HG02571 (cell line): ENCODE results near the gene CHID1.

Experiments
- ATAC-seq: cut with Tn5 transposase; IDR thresholded peaks from one replicate; pipeline ENCODE4 v1.9.1; 2021; ENCODE audit warnings: mild to moderate bottlenecking, moderate library complexity; ENCODE audit not compliant: unreplicated experiment

Gene CHID1

DNA sequence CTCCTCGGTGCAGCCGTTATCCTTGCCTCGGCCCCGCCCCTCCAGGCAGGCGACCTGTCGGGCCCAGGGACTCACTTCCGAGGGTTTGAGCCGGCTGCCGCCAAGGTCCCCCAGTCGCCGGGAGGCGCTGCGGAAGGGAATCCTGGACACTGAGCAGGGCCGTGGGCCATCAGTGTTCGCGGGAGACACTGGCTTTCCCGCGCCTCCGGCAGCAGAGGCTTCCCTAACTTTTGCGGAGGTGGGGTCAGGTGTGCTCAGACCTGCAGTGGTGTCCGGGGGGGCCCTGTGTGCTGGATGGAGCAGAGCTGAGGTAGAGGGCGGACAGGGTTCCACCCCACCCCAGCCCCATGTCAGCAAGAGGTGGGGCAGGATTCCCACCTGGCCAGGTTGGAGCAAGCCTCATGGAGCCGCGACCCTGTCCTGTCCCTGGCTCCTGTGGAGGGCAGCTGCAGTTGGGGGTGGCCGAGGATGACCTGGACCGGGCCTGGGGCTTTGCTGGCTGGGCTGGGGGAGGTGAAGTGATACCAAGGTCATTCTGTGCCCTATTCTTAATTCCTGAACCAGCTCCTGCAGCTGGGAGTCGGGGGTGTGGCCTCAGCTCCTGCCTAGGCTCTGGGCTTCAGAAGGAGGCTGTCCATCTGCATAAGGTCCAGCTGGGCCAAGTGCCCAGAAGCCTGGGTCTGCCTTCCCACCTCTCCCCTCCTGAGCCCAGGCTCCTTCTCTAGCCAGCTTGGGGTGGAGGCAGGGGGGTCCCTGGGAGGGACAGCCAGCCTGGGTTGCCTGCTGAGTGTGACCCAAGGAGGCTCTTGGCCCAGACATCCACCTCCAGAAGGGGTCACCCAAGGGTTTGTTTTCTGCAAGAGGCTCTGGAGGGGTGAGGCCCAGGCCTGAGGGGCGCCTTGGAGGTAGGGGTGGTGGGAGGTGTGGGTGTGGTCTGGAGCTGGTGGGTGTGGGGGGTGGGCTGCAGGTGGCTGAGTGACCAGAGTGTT, 59.5 kb downstream of the CHID1 start:
- no peak for ATAC-seq

DNA sequence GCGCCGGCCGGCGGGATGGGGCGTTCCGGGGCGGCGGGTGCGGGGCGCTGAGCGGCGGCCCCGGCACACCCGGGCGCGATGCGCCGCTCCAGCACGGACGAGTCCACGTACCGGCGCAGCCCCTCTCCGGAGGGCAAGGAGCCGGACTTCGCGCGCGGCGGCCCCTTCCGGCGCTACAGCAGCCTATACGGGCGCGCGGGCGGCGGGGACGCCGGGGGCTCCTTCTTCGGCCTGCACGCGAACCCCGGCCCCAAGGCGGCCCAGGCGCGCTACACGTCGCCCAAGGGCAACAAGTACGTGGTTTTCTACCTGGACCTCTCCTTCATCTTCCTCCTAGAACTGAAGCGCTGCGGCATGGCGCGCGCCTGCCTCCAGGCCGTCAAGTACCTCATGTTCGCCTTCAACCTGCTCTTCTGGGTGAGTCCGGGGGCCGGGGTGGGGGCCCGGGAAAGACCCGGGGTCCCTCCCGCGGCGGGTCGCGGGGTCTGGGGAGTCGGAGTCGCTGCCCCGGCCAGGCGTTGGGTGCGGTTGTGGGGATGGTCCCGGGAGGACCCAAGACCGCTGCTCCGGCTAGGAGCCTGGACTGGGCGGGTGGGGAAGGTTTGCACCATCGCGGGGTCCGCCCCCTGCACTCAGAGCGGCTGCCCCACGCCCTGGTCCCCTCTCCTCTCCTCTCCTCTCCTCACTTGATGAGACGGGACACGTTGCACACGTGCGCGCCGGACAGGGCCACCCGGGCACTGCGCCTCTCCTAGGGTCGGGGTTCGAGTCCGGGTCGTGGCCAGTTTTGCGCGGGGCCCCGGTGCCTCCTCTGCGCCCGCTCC, 60.4 kb downstream of the CHID1 start:
- ATAC-seq: no peak

DNA sequence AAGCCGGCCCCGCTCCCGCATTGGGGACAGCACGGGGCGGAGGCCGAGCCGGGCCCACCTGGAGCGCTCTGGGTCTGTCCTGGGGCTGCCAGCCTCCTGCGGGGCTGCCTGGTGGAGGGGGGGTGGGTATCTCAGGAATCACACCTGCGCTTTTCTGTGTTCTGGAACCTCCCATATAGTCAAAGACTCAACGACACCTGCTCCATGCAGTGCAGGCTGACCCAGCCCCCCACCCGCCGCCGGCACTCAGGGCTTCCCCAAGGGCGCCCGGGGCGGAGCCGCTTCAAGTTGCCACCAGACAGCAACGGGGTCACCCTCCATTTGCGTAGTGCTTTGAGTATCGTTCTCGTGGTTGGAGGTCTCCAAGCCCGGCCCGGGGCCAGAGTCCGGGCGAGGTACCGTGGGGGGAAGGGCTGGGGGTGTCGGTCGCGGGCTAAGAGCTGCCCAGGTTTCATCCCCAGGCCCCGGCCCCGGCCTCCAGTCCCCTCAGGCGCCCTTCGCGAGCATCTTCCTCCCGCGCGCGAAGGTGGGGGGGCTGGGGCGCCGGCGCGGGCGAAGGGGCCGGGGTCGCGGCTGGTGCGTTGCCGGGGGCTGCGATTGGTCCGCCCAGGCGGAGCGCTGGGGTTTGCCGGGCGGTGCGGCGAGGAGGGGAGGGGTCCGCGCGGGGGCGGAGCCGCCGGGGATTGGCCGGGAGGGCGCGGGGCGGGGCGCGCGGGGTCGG, 61.3 kb downstream of the CHID1 start:
- no peak for ATAC-seq

DNA sequence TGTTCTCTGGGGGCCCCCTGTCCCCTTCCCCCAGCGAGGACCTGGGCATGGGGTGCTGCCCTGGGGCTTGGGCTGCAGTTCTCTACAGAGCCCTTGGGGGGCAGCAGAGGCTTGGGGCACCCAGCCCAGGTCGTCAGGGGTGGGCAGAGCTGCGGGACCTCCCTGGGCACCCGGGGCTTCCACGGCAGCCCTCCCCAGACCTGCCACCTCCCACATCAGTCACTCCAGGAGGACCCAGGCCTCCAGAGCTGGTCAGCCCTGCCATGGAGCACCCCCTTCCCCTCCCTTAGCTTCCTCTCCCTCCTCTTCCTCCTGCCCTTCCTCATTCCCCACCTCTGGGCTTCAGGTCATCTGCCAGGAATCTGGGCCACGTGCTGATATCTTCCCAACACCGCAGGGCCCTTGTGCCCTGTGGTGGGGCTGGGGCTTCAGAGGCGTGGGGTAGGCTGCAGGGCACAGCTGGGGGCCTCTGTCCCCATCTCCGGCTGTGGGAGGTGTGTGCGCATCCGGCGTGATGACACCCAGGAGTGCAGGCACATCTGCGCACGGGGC, 62.2 kb downstream of the CHID1 start:
- ATAC-seq: no peak

DNA sequence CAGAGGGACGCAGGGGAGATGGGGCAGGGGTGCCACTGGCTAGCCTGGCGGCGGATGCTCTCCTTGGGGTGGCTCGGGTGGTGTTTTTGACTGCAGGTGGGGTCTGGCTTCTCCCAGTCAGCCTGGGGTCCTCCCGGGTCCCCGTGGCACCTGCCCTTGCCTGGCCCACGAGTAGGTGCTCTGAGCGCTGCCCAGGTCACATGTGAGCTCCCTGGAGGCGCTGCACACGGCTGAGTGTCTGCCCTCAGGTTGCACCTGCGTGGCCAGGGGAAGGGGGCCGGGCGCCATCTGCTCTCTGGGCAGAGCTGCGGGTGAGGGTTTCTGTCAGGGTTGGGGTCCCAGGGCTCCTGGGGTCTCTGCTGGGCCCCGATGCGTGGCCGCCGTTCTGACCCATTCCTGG, 62.7 kb downstream of the CHID1 start:
- ATAC-seq: no peak

DNA sequence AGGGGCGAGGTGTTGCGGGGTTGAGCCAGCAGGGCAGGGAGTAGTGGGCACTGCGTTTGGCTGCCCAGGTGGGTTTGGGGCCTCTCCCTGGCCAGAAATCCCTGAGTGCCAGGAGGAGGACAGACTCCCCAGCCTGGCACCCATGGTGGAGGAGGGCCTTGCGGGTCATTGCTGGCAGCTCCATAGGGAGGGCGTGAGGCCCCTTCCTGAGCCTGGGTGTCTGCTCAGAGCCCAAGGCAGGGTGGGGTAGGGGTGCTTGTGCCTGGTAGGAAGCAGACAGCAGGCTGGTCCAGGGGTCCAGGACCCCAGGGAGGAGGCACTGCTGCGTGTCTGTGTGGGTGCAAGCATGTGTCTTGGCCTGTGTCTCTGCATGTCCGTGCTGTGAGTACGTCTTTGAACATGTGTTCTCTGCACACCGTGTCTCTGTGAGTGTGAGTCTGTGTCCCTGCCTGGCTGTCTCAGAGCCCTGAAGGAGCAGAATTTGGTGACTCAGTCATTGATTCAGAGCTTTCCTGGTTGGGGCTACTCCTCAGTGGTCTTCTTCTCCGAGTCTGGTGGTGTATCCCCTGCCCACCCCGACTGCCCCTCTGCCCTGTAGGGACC, 64.0 kb downstream of the CHID1 start:
- no peak for ATAC-seq

DNA sequence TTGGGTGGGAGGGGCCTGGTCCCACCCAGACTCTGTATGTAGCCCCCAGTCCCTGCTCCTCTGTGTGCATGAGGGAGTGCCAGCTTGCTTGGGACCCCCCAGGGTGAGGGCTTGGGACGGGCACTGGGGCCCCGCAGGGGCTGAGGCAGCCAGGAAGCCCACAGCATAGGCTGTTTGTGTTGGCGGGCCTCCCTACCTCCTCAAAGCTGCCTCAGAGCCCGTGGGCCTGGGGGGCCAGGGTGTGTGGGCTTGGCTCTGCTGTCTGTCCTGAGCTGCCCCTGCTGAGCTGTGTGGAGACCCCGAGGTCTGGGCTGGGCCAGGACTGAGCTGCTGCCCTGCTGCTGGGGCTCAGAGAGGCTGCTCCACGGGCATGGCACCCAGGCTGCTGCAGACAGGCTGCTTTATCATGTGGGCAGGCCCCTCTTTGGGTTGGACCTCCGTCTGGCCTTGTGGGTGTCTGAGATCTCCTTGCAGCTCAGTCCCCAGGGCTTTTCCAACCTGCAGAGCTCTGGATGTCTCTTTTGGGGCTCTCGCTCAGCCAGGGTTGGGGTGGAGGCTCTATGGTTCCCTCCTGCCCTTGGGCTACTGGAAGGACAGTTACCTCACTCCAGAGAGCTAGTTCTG, 64.6 kb downstream of the CHID1 start:
- no peak for ATAC-seq

DNA sequence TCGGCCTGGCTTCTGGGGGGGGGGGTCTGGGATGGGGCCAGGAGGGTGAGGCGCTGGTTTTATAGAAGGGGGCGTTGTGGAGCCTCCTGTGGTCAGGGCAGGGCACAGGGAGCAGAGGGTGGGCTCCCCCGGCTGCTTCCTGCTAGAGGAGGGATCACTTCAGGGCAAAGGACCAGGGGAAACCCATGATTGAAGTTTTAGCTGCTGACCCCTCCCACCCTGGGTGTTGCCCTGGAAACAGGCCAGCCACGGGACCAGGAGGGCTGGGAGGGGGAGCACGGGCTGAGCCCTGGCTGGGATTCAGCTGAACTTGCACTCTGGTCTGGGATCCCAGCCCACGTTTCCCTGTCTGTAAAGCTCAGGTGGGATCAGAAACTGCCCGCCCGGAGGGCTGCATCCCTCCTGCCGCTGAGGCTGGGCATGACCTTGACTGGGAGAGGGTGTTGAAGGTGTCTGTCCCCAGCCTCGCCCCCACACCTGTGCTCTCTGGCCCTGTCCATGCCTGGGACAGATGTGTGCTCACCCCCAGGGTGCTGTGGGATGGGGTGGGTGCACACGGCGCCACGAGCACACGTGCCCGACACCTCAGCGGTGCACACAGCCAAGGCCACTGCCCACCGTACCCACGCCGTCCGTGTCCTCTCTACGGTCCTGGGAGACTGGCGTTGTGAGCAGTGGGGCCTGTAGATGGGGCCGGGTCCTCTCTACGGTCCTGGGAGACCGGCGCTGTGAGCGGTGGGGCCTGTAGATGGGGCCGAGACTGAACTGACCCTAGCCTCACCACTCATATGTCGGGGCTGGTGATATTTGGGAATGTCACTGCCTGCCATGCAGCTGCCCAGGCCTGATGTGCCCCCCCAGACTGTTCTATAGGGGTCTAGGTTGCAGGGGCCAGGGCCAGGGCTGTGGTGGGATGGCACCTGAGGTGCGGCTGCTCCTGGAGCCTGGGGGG, 65.6 kb downstream of the CHID1 start:
- ATAC-seq: no peak

DNA sequence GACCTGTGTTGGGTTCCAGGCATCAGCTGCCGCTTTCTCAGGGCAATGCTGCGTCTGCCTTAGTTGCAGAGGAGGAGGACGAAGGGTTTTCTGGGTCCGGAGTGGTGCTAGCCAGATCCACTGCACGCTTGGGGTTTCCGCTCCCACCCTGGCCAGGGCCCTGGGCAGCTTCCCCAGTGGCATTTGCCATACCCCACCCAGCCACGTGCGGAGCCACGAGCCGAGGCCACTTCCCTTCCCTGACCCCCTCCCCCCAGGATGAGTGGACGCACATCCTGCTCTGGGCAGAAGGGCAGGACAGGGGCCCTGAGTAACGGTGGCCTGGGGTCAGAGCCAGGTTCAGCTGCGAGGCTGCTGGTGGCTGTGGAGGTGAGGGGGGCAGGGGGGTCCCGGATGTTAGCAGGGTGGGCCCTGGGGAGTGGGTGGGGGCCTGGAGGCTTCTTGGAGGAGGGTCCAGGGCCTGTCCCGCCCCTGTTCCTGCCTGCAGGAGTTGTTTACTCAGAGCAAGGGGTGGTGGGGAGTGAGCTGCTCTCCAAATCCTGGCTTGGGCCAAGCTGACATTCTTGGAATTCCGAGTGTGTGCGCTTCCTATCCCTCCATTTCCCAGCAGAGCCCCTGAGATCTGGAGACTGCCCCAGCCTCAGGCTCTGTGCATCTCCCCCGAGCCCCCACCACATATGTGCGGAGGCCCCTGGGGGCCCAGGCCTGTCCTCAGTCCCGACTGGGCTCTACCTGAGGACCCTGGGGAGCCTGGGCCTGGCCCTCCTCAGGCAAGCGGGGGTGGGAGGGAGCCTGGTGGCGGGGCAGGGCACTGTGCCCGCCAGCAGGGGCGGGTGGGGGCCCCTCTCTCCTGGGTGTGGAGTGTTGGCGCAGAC, 66.6 kb downstream of the CHID1 start:
- ATAC-seq: no peak

DNA sequence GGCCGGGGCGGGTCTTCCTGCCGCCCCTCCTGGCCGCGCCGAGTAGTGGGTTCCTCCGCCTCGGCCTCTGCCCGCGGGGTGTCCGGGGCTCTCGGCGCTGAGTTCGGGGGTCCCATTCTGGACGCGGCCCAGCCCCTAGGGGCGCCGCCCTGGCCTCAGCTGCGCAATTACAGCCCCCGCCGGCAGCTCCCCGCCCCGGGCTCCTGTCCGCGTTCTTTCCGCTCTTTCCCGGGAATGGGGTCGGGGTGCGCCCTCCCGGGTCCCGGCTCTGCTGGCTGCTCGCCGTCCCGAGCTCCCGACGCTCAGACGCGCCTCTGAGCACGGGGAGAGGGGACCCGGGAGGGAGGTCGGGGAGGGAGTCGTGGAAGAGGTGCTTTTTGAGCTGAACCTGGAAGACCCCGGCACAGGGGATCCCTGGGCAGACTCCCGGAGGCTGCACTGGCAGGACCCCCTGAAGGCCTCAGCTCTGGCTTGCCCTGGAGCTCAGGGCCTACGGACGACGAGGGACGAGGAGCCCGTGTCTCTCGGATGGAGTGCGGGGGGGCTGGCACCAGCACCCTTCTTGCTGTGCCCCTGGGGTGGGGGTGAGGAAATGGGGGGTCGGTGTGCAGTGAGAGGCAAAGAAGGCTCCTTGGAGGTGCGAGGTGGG, 67.4 kb downstream of the CHID1 start:
- ATAC-seq: peak; percentile 5

DNA sequence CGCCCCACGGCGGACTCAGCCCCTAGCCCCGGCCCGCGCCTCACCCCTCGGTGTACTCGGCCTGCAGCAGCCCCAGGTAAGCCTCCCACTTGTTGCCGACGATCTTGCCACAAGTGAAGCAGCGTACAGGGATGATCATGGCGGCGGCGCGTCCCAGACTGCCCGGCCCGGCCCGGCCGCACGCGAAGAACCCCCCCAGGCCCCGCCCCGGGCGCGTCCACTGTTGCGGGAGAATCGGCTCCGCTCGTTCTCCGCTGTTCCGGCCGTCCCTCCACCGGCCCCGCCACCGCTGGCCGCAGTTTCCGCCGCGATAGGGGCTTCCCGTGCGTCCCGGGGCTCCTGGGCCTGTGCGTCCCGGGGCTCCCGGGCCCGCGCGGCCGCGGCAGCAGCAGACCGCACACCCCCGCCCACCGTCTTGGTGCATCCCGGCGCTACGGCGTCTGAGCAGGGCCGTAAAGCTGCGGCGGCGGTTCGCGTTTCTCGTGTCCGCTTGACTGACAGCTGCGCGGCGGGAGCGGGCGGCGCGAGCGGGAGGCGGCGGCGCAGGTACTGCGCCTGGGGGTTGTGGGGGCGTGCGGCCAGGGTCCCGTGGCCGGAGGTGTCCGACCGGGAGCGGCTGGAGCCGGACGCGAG, 68.1 kb downstream of the CHID1 start, which contains the start of the genes POLR2L and TSPAN4:
POLR2L (minus strand) TSS at position 160 of the 633 bp plus-strand sequence; CDS start at position 139, 21 bp downstream.
TSPAN4 (plus strand) TSS at position 483 of the 633 bp plus-strand sequence. CDS start 7,453 bp downstream, outside the sequence.
- peak; percentile 44 for ATAC-seq

DNA sequence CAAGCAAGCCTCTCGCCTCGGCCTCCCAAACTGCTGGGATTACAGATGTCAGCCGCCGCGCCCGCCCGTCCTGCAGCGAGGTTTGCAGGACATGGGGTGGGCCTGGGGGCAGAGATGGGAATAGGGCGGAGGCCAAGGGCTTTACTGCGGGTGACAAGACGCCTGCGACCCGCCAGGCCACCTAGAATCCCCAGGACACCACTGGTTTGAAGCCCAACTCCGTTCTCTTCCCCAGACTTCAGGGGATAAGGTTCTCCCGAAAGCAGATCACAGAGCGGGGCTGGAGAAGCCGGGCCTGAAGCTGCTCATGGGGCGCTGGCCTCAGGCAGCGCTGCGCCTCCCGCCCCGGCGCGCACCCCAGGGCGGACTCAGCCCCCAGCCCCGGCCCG, 68.6 kb downstream of the CHID1 start:
- no peak for ATAC-seq

DNA sequence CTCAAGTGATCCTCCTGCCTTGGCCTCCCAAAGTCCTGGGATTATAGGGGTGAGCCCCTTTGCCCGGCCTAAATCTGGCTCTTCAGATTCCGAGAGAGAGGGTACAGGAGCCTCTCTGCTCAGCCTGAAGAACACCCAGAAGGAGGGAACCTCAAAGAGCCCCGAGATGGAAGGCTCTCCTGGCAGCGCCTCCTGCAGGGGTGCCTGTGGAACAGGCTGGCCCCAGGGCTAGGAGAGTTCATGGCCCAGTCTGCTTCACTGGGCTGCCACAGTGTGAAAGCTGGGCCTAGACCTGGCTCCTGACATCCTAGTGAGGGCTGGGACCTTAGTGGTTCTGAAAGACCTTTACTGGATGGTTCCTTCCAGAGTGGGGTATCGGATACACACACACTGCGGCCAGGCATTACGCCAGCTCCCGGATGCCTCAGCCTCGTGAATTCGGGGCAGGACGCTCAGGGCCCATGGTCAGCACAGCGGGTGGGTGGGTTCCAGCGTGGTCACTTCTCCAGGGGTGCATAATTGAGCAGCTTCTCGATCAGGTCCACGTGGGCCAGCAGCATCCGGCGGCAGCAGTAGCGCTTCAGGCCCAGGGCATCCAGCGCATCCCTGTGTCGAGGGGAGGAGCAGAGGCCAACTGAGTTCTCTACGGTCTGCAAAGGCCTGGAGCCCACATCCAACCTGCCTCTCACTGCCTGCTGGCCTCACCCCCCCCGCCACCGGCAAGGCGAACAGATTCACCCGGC, 70.6 kb downstream of the CHID1 start:
- no peak for ATAC-seq

DNA sequence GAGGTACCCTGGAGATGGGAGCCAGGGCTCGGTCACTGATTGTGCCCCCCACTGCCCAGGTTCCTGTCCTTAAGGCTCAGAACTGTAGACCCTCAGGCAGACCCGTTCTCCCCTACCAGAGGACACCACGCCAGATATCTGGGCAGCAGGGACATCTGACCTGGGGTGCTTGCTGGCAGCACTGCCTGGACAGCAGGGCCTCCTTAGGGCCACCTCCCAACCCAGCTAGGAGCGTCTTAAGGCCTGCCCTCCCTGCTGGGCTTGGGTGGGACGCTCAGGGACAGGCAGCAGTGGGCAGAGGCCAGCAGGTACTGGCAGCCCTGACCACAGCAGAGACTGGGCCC, 71.4 kb downstream of the CHID1 start:
- ATAC-seq: no peak

DNA sequence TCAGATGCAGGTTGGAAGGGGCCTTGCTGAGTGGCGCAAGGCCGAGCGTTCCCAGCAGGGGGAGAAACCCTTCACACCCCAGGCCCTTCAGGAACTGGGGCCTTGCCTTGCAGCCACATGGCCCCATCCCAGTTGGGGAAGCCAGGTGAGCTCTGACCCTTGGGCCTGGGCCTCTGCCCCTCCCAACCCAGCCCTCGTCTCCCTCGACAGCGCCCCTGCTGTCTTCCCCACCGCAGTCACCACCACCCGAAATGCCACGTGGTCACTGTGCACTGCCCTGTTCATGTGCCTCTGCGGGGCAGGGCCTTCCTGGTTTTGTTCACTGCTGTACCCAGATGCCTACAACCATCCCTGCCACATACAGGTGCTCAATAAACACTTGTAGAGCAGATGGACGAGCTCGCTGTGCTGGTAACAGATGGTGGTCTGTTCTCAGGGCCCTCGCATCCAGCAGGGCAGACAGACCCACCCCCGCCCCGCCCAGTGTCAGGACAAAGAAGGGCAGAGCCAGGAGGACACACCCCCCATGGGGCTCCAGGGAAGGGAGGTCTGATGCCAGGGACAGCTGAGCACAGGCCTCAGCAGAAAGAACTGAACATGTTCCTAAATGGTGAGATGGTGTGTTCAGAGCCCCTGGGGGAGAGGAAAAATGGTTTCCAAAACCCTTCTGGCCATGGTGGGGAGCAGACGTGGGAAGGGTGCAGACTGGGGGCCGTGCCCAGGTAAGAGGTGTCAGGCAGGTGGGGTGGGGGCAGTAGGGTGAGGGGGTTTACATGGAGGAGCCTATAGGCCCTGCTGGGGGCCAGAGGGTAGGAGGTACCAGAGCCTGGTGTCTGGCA, 72.0 kb downstream of the CHID1 start:
- no peak for ATAC-seq
